HUDEP-2 (cell line): ENCODE measurements around the gene KCNG2.

Experiments
- DNase-seq, 76 experiments: peaks; one replicate each; lab custom pipeline; 2025; ENCODE audit not compliant: unreplicated experiment in 76 of 76; lab: John Stamatoyannopoulos, UW

KCNG2 gene

GRCh38 chr18:79901665-79902064, 103.9 kb downstream of the KCNG2 start:
- no peak for DNase-seq

DNA sequence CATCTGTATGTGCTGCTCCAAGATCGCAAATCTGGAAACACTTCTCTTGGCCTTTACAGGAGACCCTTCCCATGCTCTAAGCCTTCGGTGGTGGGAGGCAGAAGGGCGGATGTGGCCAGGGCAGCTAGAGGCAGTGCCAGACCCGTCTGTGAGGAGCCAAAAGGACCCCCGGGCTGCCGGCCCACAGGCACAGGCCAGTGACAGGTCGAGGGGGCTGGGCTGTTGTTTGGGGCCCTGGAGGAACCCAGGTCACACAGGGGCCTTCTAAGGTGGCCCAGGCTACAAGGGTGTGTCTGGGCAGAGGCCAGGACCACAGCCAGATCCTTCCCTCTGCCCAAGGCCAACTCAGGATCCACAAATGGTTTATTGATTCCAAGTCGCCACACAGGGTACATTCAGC, 104.3 kb downstream of the KCNG2 start:
- peak in 1 of 76 experiments; percentile 8 for DNase-seq

- DNase-seq: no peak
Measured at GRCh38 chr18:79902640-79903039, 104.9 kb downstream of the KCNG2 start.

- no peak for DNase-seq
Measured at GRCh38 chr18:79903071-79903635, 105.4 kb downstream of the KCNG2 start.

DNA sequence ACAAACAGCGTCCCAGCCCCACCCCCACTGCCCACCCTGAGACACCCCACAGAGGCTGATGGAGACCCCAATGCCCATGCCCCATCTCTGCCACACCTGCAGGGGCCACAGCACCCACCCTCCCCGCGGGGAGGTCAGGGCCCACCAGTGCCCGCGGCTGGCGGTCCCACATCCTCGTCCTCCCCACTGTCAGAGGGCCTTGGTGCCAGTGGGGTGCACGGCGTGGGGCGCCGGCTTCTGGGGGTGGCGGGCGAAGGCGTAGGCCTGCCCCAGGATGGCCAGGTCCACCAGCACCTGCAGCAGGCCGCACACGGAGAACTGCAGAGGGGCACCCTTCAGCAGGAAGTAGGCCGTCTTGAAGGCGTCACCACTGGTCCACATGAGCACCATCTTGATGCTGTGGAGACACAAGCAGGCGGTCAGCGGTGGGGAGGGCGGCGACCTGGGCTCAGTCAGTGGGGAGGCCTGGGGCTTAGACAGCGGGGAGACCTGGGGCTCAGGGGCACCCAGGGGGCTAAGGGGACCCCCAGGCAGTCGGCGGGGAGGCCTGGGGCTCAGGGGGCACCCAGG, 106.1 kb downstream of the KCNG2 start:
- DNase-seq: no peak

DNA sequence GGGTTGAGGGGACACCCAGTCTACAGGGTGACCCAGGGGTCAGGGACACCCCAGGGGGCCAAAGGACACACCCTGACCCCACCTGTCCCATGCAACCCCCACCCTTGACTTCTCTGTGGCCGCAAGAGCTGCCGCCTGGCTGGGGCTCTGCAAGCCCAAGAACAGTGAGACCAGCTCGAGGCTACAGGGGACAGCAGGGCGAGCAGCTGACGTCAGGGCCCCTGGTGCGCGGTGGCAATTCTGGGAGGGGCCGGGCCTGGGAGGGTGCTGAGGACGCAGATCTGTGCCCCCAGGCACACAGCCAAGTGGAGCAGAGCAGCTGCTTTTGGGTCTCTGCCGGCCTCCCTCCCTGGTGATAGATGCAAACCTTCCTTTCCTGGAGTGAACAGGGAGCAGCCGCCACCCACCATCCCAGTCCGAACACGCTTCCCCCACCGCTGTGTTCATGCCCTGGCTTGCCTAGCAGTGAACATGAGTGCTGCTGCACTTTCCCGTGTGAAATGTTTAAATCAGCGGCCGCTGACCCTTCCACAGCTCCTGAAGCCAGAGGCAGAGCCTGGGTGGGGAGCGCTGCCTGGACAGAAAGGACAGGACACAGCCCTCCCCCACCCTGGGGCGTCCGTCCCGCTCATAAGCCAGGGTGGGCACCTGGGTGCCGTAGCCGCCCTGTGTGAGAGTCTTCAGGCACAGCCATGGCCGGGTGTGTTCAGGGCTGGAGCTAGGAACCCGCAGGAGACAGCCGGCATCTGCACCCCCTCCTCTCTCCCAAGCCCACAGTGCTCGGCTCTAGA, 106.8 kb downstream of the KCNG2 start:
- DNase-seq: no peak

DNA sequence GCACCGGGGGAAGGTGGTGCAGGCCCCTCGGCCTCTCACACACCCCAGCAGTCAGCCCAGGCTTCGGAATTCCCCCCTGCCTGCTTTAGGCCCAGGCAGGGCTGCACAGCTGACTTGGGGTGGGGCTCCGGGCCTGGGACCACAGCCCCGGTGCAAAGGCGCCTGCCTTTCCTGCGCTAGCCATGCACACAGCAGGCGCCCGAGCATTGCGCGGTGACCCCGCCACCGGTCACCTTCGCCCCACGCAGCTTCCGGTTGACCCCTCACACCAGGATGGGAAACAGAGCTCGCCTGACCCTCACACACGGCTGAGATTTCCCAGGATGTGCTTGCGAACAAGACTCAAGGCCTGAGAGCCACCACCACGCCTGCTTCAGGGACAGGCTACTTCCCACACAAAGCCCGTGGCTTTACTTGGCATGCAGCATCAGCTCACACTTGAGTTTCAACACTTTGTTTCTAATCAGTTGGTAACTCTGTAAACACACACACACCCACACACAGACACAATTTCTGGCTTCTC, 107.7 kb downstream of the KCNG2 start:
- DNase-seq: peak in 8 of 76 experiments; percentile 8 to 25 (median 18)

- DNase-seq: no peak
Measured at GRCh38 chr18:79905993-79906392, 108.3 kb downstream of the KCNG2 start.

DNA sequence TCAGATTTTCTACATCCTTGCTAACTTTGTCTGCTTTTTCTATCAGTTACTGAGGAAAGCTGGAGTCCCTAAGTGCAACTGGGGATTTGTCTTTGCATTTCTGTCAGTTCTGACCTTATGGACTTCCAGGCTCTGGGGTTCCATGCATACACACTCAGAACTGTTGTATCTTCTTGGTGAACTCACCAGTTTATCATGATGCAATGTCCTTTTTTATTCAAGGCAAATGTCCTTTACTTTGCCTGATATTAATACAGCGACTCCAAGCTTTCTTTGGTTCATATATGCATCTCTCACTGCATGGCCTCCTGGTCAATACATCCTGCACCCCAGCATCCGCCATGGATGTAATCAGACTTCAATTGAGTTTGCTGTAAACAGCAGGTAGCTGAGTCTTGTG, 109.0 kb downstream of the KCNG2 start:
- DNase-seq: no peak

DNA sequence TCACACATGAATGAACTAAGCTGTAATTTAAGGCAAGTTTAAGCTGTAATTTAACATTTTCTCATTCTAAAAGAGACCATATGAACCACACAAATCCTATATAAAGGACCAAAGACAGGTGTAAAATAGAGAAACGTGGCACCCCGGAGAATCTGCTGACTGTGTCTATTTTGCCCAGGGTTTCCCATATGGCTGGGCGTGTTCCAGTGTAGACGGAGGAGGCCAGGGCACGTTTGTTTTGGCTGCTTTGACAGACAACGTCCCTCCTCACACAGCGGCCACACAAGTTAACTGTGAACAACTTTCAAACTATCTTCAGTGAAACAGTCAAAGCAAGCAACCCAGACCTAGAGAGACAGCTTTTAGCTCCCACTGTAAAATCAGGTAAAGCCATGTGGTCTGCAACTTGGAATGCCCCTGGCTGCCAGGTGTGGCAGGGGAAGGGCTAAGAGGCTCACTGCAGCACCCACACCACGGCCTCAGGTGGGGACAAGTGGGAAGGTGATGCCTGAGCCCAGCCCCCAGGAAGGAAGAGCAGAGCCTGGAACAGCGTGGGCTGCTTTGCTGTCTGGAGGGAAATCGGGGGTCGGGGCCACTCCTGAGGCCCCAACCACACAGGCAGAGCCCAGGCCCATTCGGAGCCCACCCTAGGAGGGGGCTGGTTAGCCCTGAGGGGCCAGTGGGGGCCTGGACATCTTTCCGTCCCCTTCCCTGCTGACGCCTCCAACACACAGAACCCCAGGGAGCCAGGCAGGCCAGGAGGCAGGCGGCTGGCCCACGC, 113.0 kb downstream of the KCNG2 start:
- no peak for DNase-seq

- DNase-seq: no peak
Measured at GRCh38 chr18:79911344-79912270, 113.9 kb downstream of the KCNG2 start.

- DNase-seq: no peak
Measured at GRCh38 chr18:79912409-79912991, 114.8 kb downstream of the KCNG2 start.

DNA sequence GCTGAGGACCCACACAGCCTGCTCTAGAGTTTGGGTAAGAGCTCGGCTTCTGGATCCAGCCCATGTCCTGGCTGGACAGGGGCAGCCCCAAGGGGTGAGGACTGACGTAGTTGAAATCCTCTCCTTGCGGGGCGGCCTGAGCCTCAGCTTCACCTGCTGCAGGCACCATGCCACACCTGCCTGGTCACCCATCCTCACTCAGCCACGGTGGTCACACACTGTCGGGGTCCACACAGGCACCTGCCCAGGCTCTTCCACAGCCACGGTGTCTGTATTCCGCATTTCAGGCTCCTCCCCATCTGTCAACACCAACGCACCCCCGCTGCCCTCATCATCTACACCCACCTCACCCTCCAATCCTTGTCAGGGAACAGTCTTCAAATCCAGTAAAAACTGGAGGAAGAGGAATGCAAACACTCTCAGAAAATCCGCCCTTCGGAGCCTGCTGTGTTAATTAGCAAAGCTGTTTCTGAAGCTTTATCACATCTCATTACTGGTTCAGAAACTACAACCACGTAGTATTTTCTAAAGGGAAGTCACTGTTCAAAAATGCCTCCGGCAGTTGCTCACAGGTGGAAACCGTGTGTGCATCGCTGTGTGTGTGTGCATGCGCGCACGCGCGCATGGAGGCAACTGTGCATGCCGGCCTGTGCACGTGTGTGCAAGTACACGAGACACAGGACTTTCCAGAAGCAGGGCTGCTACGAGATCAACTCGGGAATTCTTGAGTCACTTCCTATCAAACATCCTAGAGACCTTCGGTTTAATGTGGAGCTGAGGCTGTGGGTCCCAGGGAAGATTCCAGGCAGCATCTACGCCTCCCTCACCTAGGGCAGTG, 115.5 kb downstream of the KCNG2 start:
- no peak for DNase-seq

DNA sequence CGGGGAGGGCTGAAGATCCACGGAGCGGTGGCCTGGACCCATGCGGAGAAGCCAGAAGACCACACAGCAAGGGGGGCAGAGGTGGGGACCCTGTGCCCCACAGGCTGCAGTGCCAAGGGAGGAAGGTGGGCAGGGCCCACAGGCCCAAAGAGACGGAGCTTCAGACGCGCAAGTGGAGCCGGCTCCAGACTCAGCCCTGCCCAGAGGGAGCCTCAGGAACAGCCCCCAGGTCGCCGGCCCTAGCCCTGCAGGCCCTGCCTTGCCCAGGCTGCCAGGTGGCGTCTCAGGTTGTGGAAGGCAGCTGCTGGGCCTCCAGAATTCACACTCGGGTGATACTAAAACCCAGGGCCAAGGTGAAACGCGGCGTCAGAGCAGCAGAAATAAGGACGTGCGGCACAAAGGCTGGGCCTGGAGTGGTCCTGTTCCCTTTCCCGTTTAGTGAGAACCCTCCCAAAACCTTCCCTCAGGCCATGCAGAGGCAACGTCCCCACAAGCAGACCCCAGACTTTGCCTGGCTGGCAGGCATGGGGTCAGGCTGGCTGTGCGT, 116.9 kb downstream of the KCNG2 start:
- DNase-seq: no peak

GRCh38 chr18:79915161-79916127, 117.7 kb downstream of the KCNG2 start:
- no peak for DNase-seq

GRCh38 chr18:79916128-79916494, 118.4 kb downstream of the KCNG2 start:
- DNase-seq: no peak

DNA sequence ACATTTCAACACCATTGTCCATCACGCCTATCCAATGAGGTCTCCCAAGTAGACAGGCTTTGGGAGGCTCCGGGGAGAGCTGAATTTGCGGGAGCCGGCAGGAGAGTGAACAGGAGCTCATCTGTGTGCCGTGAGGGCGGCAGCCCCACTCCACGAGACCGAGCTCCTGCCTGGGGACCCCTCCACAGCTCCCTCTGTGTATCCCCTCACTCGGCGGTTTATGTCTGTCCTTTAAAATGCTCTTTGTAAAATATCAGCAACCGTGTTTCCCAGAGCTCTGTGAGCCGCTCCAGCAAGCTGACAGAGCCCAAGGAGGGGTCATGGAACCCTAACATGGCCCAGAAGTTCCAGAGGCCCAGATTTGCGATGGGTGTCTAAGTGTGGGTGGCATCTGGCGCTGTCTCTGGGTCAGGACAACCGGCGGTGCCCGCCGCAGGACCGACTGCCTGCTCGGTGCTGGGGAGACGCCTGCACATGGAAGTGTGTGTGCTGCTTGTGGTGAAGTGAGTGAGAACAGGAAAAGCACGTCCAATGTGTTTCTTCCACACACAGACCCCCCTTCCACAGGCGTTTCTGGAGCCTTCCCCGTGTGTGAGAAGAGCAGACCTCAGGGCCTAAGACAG, 118.9 kb downstream of the KCNG2 start:
- DNase-seq: no peak
